ENCODE data around the gene VNN1.

DNA sequence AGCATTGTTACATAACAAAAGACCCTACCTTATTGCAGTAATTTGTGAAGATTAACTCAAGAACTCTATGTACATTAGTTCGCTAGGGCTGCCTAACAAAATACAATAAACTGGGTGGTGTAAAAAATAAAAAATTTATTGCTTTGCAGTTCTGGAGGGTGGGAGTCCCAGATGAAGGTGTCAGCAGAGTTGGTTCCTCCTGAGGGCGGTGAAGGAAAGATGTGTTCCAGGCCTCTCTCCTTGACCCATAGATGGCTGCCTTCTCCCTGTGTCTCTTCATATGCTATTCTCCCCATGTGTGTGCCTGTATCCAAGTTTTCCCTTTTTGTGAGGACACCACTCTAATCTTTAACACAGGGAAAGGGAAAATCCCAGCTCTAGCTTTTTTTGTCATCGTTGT lies 305 bp upstream of the VNN1 start:
- TF ChIP-seq, protein P1, sequence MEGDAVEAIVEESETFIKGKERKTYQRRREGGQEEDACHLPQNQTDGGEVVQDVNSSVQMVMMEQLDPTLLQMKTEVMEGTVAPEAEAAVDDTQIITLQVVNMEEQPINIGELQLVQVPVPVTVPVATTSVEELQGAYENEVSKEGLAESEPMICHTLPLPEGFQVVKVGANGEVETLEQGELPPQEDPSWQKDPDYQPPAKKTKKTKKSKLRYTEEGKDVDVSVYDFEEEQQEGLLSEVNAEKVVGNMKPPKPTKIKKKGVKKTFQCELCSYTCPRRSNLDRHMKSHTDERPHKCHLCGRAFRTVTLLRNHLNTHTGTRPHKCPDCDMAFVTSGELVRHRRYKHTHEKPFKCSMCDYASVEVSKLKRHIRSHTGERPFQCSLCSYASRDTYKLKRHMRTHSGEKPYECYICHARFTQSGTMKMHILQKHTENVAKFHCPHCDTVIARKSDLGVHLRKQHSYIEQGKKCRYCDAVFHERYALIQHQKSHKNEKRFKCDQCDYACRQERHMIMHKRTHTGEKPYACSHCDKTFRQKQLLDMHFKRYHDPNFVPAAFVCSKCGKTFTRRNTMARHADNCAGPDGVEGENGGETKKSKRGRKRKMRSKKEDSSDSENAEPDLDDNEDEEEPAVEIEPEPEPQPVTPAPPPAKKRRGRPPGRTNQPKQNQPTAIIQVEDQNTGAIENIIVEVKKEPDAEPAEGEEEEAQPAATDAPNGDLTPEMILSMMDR (conservative IDR thresholded peaks at IDR 0.05 in 1 of 2, IDR thresholded peaks at IDR 0.05 in 1 of 2; ENCODE audit: low read depth in 1 of 2, low read length in 2 of 2) = no peak
- TF ChIP-seq EZH2 (IDR thresholded peaks at IDR 0.05; ENCODE audit: low read length, missing control alignments) = no peak
